MM.1S (cell line): ENCODE data around the gene SPATA6L.

ENCODE experiments used
- EZH2 ChIP-seq: fragments of 300-600 bp; sonication (generic); optimal IDR thresholded peaks from 2 replicates; pipeline ENCODE3; 2017; ENCODE audit warnings: low read depth, mild to moderate bottlenecking, antibody characterized with exemption, low read length, mixed read lengths
- EZH2phosphoT487 ChIP-seq: fragments of 300-600 bp; sonication (generic); IDR thresholded peaks from 2 replicates; pipeline ENCODE4 v1.6.1; 2018; ENCODE audit warnings: antibody characterized with exemption, low read length
- TF ChIP-seq, protein P1 (sequence below): fragments of 300-600 bp; sonication (generic); IDR thresholded peaks from 2 replicates; pipeline ENCODE4 v1.5.1; 2016; ENCODE audit warnings: antibody characterized with exemption, low read length, mixed read lengths

DNA sequence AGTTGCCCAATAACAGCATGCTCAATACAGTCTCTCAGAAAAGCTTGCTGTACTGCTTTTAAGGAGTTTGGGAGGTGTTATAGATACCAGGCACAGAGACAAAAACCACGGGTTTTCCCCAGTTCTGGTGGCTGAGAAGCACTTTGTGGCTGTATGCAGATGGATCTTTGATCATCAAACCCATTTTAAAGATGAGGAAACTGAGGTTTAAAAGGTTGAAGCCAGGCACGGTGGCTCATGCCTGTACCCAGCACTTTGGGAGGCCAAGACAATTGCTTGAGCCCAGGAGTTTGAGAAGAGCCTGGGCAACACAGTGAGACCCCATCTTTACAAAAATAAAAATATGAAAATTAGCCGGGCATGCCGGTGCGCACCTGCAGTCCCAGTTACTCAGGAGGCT is 50.5 kb downstream of the SPATA6L start:
- TF ChIP-seq, protein P1, sequence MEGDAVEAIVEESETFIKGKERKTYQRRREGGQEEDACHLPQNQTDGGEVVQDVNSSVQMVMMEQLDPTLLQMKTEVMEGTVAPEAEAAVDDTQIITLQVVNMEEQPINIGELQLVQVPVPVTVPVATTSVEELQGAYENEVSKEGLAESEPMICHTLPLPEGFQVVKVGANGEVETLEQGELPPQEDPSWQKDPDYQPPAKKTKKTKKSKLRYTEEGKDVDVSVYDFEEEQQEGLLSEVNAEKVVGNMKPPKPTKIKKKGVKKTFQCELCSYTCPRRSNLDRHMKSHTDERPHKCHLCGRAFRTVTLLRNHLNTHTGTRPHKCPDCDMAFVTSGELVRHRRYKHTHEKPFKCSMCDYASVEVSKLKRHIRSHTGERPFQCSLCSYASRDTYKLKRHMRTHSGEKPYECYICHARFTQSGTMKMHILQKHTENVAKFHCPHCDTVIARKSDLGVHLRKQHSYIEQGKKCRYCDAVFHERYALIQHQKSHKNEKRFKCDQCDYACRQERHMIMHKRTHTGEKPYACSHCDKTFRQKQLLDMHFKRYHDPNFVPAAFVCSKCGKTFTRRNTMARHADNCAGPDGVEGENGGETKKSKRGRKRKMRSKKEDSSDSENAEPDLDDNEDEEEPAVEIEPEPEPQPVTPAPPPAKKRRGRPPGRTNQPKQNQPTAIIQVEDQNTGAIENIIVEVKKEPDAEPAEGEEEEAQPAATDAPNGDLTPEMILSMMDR: no peak
- TF ChIP-seq EZH2phosphoT487: no peak
- no peak for TF ChIP-seq EZH2
